Kidney glomerular epithelial cell (primary cell): ENCODE data around the gene SORCS2.
"Not testable (repeated sequence)": the region's sequence is repeated elsewhere in the genome, so short reads cannot be mapped to it uniquely, and the experiment has no call there.

Source experiments
- DNase-seq: peaks from one replicate; lab custom pipeline; 2025; lab: John Stamatoyannopoulos, UW

SORCS2 gene

DNA sequence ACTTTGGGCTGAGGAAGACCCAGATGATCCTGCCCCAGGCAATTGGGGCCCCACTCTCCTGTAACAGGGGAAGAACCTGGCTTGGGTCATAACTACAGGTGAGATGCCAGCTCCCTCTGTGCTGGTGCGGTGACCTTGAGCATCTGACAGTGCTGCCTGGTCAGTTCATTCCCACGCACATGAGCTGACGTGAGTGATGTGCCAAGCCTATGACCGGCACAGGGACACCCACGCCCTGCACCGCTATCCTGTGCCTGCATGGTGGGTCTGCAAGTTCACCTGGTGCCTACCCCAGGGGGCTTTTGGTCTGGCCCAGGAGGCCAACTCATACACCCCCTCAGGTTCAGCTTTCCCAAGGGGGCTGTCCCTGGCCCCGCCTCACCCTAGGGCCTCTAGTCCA lies 366.1 kb downstream of the SORCS2 start:
- no peak for DNase-seq

DNA sequence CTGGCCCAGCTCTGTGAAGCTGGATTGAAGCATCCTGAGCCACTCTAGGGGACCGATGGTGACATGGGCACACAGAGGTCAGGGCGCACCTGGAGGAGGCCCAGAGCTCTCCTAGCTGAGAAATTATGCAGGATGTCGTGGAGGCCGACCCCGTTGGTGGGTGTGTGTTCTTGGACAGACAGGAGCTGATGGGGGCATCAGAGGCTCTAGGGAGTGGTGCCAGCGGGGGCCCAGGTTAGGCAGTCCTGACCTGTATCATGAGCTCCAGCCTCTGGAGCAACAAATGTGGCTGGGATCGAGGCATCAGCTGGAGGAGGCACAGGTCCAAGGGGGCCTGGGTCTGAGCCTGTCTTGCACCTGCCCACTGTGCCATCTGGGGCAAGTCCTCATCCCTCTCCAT lies 367.0 kb downstream of the SORCS2 start:
- no peak for DNase-seq

DNA sequence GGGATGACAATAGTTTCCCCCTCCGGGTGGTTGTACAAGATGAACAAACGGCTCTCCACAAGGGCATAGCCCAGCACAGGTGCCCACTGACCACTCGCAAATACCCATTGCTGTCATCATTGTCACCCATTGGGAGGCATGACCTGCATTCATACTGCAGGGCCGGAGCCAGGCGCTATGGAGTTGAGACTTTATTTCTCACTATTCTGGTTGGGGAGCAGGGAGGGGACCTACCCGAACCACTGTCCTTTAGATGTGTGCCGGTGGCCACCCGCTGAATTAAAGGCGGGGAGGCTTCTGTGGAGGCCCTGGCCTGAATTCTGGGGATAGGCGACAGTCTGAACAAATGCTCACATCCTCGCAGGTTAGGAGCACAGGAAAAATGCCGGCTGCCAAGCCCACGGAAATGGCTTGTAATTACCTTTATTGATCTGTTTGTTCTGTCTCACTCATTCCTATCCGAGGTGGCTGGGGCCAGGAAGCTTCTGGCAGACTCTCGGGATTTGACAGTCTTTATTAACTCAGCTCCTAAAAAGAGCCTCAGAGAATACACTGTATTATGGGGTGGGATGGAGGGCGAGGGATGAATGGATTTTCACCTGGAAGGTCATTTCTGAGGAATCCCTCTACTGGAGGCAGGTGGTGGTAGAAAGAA lies 367.5 kb downstream of the SORCS2 start:
- no peak for DNase-seq

DNA sequence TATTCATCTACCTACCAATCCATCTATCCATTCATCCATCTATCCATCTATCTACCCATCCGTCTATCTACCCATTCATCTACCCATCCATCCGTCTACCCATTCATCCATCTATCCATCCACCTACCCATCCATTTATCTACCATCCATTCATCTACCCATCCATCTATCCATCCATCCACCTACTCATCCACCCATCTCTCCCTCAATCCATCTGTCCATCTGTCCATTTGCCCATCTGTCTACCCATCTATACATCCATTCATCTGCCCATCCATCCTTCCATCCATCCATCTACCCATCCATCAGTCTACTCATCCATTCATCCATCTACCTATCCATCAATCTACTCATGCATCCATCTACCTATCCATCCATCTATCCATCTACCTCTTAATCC lies 369.2 kb downstream of the SORCS2 start:
- DNase-seq = no peak

DNA sequence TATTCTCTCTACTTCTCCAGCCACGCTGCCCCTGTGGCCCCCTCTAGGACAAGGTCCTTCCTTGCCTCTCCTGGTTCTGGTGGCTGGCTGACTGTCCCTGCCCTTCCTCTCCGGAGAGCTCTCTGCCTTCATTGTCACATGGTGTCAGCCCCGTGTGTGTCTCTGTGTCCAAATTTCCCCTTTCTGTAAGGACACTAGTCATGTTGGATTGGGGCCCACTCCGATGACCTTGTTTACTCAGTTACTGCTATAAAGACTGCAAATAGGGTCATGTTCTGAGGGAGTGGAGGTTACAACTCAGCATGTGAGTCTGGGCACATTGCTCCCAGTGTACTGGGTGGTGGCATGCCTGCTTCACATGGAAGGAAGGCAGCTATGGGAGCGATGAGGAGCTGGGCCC lies 371.9 kb downstream of the SORCS2 start:
- no peak for DNase-seq

DNA sequence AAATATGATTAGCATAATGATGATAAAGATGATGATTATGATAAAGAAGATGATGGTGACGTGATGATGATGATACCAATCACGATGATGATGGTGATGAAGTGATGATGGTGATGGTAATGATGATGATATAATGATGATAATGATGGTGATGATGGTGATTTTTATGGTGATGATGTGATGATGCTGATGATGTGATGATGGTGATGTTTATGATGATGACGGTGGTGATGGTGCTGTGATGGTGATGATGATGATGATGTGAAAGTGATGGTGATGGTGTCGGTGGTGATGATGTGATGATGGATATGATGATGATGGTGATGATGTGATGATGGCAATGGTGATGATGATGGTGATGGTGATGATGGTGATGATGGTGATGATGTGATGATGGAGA lies 373.1 kb downstream of the SORCS2 start:
- no peak for DNase-seq

DNA sequence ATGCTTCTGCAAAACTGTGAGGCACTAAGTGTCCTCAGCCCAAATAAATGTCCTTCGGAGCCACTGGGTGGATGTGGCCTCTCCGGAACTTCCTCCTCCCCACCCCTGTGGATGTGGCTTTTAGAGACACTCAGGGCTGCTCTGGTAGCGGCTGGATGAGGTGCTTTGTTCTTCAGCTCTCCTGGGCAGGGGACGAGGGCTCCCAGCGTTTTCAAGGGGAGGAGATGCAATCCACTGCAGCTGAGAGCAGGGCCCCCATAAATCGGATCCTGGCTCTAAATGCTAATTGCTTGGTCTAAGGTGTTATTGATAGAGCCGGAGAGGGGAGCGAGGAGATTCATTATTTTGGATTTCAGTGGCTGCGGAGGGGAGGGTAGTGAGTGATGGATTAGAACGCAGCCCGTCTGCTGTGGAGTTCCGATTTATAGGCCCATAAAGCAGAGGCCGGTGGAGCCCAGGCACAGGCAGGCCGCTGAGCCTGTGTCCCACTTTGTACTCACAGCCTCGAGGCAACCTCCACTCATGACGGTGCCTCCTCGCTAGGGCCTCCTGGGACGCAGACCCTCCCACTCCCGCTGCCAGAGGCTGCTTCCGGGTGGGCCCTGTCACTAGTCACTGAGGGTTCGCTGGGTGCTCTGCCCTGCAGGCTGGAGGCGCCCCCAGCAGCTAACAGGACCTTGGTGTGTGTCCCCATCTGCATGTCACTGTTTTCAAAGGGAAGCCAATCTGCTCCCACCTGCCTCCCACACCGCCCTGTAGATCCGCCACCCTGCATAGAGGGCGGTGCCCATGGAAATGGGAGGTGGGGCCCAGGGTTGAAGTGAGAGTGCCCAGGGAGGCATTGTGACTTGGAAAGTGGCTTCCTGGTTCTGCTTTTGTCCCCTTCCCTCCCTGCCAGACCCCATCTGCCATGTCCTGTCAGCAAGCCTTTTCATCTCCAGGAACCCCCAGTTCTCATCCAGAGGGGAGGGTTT lies 377.8 kb downstream of the SORCS2 start:
- DNase-seq = no peak

DNA sequence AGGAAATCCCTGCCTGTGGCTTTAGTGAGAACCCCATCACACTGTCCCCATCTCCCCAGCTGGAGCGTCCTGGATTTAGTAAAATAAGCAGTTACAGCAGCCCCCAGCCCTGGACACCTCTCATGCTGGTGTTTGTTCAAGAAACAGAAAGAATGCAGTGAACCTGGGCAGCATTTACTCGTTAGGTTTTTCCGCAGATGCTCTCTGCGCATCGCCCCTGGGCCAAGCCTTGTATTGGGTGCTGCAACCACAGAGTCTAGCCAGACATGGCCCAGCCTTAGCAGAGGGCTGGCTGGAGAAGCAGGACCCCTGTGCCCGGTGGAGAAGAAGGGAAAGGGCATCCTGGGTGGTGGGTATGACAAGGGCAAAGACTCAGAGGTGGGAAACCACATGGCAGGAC lies 378.7 kb downstream of the SORCS2 start:
- DNase-seq = no peak

DNA sequence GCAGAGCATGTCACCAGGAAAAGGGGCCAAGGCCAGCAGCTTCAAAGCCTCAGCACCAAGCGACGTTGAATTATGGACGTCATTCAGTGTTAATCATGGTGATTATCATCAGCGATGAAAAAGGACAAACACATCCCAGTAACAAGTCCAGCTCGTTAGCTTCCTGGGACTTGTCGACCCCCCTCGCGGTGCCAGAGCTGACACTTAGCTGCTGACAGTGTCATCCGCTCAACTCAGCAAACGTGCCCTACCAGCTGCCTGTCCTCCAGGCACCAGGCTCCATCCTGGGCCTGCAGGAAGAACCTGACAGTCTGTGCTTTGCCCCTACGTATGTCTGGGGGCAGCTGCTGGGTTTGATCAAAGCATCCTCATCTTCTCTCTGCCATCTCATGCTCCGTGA lies 379.4 kb downstream of the SORCS2 start:
- DNase-seq = no peak

DNA sequence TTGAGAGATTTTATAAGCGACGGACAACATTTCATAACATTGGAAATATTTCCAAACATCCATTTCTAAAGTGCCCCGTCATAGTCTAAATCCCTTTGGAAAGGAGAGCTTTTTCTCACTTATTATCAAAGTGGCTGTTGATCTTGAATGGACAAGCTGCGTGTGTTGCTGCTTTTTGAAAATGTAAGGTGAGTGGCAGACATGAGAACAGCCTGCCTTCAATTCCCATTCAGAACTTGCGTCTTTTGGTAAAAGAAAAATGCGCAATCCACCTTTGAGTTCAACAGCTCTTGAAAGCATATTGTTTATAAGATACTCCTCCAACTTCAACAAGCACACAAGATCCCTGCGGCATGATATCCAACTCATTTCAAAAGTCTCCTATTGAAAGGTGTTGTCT lies 380.6 kb downstream of the SORCS2 start:
- no peak for DNase-seq

DNA sequence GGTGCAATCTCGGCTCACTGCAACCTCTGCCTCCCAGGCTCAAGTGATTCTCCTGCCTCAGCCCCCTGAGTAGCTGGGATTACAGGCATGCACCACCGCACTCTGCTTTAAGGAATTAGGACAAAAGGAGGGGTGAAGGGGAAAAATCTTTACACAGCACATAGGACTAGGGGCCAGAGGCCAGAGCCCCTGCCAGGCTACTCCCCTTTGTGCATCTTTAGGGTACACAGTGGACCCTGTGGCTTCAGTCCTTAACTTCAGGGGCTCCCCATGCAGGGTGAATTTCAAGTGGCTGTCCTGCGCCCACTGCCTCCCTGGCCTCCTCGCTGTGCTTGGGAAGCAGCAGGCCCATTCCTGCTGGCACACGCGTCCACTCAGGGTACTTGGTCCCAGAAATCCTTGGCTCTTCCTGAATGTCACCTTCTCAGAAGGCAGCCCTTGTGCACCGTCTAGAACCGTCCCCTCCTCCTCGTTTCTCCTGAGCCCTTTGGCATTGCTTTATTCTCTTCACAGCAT lies 381.3 kb downstream of the SORCS2 start:
- DNase-seq = no peak

DNA sequence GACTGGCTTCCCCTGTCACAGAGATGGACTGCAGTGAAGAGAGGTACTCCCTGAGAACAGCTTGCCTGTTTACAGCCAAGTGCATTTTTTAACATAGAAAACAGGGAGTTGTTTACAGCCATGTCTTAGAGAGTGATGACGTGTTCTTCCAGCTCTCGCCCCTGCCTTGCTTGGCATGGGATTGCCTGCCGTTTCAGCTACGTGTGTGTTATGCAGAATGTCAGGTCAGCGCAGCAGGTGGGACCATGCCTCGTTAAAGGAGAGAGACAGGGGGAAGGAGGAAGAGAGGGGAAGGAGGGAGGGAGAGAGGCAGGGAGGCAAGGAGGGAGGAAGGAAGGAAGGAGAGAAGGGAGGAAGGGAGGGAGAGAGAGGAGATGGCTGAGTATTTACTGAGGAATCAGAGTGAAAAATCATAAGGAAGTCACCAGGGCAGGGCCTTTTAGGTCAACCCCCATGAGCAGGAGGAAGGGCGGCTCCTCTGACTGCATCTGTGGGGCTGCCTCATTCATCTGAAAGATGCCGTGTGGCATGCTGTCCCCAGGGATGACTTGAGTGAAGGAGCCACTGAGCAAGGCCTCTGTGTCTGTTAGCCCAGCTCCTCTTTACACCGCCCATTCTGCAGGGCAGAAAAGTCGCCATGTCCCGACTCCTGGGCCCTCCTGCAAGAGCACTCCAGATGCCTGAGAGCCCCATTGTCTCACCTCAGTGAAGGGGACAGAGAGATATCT lies 382.1 kb downstream of the SORCS2 start:
- DNase-seq = no peak

DNA sequence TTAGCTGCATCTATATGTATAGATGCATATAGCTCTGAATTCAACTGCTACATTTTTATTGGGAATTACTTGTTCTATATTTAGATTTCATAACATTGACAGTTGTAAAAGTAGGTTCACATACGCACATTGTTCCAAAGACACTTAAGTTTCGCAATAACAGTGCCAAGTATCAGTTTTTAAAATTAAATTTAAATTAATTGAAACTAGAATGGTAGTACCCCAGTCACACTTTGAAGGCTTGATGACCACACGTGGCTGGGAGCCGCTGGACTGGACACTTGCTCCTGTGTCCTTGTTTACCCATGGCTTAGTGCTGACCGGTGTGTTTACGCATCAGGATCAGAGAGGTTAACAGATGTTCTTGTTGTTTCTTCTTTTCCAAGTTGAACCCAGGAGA lies 383.1 kb downstream of the SORCS2 start:
- DNase-seq = no peak

DNA sequence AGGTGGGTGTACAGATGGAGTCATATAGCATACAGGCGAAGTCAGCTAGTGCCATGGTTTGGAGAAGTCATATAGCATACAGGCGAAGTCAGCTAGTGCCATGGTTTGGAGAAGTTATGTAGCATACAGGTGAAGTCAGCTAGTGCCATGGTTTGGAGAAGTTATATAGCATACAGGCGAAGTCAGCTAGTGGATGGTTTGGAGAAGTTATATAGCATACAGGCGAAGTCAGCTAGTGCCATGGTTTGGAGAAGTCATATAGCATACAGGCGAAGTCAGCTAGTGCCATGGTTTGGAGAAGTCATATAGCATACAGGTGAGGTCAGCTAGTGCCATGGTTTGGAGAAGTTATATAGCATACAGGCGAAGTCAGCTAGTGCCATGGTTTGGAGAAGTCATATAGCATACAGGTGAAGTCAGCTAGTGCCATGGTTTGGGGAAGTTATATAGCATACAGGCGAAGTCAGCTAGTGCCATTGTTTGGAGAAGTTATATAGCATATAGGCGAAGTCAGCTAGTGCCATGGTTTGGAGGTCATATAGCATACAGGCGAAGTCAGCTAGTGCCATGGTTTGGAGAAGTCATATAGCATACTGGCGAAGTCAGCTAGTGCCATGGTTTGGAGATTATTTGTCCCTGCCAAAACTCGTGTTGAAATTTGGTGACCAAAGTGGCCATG lies 385.2 kb downstream of the SORCS2 start:
- not testable (repeated sequence) for DNase-seq

DNA sequence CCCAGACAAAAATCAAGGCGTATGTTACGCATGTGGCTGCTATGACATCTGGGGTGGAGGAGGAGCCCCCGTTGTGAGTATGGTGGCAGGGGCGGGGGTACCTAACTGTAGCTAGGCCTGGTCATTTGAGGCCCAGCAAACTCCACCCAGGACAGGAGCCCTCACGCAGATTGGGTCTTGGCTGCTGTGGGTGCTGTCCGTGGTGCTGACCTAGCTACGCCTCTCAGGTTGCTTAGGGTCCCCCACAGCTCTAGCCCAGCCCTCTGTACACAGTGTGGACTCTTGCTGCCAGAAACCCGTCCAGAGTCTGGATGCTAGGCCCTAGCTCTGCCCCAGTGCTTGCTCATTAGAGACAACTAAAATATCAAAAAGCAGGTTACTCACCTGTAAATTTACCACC lies 389.1 kb downstream of the SORCS2 start:
- DNase-seq = no peak

DNA sequence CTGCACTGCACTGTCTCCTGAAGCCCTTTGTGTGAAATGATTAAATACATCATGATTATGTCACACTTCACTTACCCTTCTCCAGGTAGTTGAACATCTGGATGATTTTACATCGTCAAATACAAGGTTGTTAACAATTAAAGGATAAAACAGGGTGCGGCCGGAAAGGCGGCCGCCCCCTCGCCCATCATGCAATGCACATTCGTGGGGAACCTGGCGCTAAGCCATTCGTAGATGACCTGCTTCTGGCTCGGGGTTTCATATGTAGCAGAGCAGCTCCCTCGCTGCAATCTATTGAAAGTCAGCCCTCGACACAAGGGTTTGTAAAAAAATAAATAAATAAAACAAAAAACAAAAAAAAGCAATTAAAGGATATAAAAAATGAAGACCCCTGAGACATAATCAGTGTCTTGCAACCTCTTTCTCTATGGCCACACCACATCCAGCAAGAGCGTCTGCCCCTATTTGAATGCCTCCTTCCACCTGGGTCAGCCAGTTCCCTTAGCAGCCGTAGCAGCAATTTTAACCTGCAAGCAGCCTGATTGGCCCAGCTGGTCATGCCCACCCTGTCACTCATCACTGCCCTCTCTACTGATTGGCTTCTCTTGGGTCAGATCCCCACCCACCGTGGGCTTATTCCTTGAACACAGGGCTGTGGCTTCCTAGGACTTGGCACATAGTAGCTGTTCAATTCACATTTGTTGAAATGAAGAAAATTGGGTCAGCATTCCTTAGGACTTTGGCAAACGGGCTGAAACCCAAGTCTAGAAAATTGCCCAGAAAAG lies 390.2 kb downstream of the SORCS2 start:
- no peak for DNase-seq

DNA sequence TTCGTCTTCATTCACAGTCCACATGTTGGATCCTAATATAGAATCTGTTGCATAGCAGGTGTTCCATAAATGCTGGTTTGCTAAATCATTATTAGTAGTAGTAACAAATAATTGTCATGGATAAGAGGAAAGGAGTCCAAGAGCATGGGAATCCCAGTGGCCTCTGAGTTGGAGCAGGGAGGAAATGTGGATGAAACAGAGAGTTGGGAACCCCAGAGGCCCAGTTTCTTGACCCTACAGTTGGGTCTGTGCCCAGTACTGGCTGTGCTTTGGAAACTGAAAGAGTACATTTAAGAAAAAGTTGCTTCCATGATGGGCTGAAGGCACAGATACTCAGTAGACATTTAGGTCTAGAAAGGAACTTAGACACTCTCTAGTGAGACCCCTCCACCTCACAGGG lies 391.8 kb downstream of the SORCS2 start:
- no peak for DNase-seq

DNA sequence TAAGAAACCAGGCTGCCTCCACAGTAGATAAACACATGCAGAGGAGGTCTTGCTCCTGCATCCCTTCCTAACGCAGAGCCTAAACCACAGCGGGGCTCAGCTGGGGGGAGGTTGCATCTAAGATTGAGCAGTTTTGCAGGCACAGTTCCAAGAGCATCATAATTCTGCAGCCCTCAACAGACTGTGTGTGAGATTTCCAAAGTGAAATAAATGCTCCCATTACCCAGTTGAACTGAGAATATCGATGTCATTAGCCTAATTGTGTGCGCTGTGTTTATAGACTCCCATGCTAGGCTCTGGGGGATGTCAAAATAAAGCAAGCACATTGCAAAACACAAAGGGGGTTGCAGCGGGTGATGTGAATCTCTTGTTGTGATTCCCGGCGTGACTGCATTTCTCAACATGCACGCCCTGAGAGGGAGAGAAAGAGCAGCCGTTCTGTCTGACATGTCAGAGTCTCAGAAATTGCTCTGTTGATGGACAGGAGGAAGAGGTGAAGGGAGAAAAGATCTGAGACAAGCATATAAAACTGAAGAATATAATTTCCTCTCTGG lies 392.3 kb downstream of the SORCS2 start:
- no peak for DNase-seq

DNA sequence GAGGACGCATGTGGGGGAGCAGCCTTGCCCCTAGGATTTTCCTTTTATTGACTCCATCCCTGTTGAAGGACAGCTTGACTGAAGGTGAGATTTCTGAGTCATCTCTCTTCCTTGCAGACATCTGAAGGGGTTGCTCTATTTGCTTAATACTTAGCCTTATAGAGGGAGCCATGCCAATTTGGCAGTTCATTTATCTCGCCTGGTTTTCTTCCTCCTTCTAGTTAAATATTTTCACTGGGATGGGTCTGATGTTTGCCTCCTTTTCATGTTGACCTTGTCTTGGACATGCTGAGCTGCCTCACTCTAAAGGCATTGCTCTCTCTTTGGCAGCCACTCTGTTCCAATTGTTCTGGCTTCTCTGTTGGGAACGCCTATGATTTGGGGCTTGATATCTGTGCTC lies 393.4 kb downstream of the SORCS2 start:
- no peak for DNase-seq

DNA sequence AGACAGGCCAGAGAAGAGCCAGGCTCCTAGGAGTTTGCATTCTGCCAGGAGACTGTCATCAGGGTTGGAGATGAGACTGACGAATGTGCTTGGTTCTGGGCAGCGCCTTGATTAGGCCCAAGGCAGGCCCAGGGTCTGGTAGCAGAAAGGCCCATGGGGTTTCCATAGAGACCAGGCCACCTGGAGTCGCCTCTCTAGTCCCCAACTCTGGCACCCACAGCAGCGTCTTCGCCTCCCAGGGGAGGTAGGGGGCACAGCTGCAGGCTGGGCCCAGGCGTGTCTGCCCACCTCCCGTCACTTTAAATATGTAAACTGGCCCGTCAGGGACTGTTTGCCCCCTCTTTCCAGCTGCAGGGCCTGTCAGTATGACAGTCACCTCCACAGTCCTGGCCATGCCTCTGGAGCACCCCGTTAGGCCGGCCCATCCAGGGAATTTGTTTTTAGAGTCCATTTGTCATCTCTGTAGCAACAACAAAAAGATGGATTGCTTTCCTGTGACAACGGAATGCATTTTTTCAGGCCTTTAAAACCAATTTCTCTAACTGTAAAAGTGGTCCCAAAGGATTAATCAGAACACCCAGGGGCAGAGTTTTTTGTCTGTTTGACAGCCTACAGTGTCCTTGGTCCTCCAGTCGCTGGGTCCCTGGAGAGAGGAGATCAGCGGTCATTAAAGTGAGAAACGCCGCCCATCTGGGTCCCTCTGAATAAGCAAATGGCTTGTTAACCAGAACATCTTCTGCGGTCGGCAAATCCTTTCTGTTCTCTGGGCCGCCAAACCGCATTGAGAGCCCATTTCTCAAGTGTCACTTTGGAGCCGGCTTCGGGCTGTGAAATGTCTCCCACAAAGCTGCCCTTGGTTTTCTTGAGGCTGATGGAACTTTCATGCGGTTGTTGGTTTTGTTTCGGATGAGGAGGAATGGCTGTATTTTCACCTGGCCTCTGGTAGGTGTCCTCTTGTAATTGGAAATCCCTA lies 395.4 kb downstream of the SORCS2 start:
- DNase-seq = no peak
